ENCODE data around the gene SARM1.

Gene SARM1

GRCh38 chr17:28346746-28347246, 24.7 kb upstream of the SARM1 start:
- Histone ChIP-seq H3K4me1 (ENCODE audit: insufficient read depth, low read length) (peaks cover 19% of the 10 kb centered on the region; the same call in 1 of the 2 replicates), H3K9ac (ENCODE audit: low read depth, low read length) (no peak overlapping the region), H3K36me3 (ENCODE audit: insufficient read depth, low read length) (peaks cover 35% of the 10 kb centered on the region), H3K9me3 (ENCODE audit: control insufficient read depth, insufficient read depth, low read length) (no peaks in the 10 kb centered on the region)

- Histone ChIP-seq H3K9ac (ENCODE audit: low read depth, low read length) (no peak overlapping the region), H3K36me3 (ENCODE audit: insufficient read depth, low read length) (peaks cover 36% of the 10 kb centered on the region)
These were observed 24.1 kb upstream of the SARM1 start for GRCh38 chr17:28347261-28347891.

GRCh38 chr17:28348979-28349378, 22.5 kb upstream of the SARM1 start:
- H3K4me1 ChIP-seq (ENCODE audit: insufficient read depth, low read length): peaks cover 19% of the 10 kb centered on the region; the same call in 1 of the 2 replicates
- H3K36me3 ChIP-seq (ENCODE audit: insufficient read depth, low read length): peaks cover 44% of the 10 kb centered on the region
- no peak overlapping the region for H3K9ac ChIP-seq (ENCODE audit: low read depth, low read length)
- H3K9me3 ChIP-seq (ENCODE audit: control insufficient read depth, insufficient read depth, low read length): no peaks in the 10 kb centered on the region

More at GRCh38 chr17:28347261-28347891, 24.1 kb upstream of the SARM1 start:
- no peaks in the 10 kb centered on the region for H3K9me3 ChIP-seq (ENCODE audit: control insufficient read depth, insufficient read depth, low read length)
- peaks cover 19% of the 10 kb centered on the region; the same call in 1 of the 2 replicates for H3K4me1 ChIP-seq (ENCODE audit: insufficient read depth, low read length)

- Histone ChIP-seq H3K36me3 (ENCODE audit: insufficient read depth, low read length) (peaks cover 38% of the 10 kb centered on the region), H3K9ac (ENCODE audit: low read depth, low read length) (no peak overlapping the region), H3K4me1 (ENCODE audit: insufficient read depth, low read length) (peaks cover 19% of the 10 kb centered on the region; the same call in 1 of the 2 replicates), H3K9me3 (ENCODE audit: control insufficient read depth, insufficient read depth, low read length) (no peaks in the 10 kb centered on the region)
These were observed 21.2 kb upstream of the SARM1 start for GRCh38 chr17:28350271-28350670.

- Histone ChIP-seq H3K9me3 (ENCODE audit: control insufficient read depth, insufficient read depth, low read length) (no peaks in the 10 kb centered on the region), H3K9ac (ENCODE audit: low read depth, low read length) (peak within 1 kb of the TSS; percentile 98), H3K36me3 (ENCODE audit: insufficient read depth, low read length) (peaks cover 14% of the 10 kb centered on the region), H3K4me1 (ENCODE audit: insufficient read depth, low read length) (peaks cover 12% of the 10 kb centered on the region)
These were observed 14.2 kb upstream of the SARM1 start, which contains the start of gene POLDIP2 for GRCh38 chr17:28357061-28357900. Gene POLDIP2, minus strand, starts transcription at chr17:28357527. Its CDS starts 79 bp downstream, at chr17:28357448.

GRCh38 chr17:28357901-28358197, 13.6 kb upstream of the SARM1 start:
- peak overlapping the region; percentile 98 for H3K9ac ChIP-seq (ENCODE audit: low read depth, low read length)
- H3K9me3 ChIP-seq (ENCODE audit: control insufficient read depth, insufficient read depth, low read length): no peaks in the 10 kb centered on the region
- peaks cover 11% of the 10 kb centered on the region for H3K36me3 ChIP-seq (ENCODE audit: insufficient read depth, low read length)
- H3K4me1 ChIP-seq (ENCODE audit: insufficient read depth, low read length): peaks cover 12% of the 10 kb centered on the region

- H3K4me1 ChIP-seq (ENCODE audit: insufficient read depth, low read length): peaks cover 4% of the 10 kb centered on the region
- no peak overlapping the region for H3K9ac ChIP-seq (ENCODE audit: low read depth, low read length)
- peaks cover 5% of the 10 kb centered on the region; the same call in 1 of the 2 replicates for H3K36me3 ChIP-seq (ENCODE audit: insufficient read depth, low read length)
- H3K9me3 ChIP-seq (ENCODE audit: control insufficient read depth, insufficient read depth, low read length): no peaks in the 10 kb centered on the region
These were observed 8.3 kb upstream of the SARM1 start for GRCh38 chr17:28363186-28363585.

- Histone ChIP-seq H3K9ac (ENCODE audit: low read depth, low read length) (no peak overlapping the region), H3K4me1 (ENCODE audit: insufficient read depth, low read length) (no peaks in the 10 kb centered on the region), H3K9me3 (ENCODE audit: control insufficient read depth, insufficient read depth, low read length) (no peaks in the 10 kb centered on the region), H3K36me3 (ENCODE audit: insufficient read depth, low read length) (peaks cover 5% of the 10 kb centered on the region; the same call in 1 of the 2 replicates)
These were observed 7.5 kb upstream of the SARM1 start for GRCh38 chr17:28363776-28364650.

- Histone ChIP-seq H3K9me3 (ENCODE audit: control insufficient read depth, insufficient read depth, low read length) (no peaks in the 10 kb centered on the region), H3K4me1 (ENCODE audit: insufficient read depth, low read length) (peaks cover under 1% of the 10 kb centered on the region; the same call in 1 of the 2 replicates), H3K9ac (ENCODE audit: low read depth, low read length) (no peak within 1 kb of the TSS), H3K36me3 (ENCODE audit: insufficient read depth, low read length) (no peaks in the 10 kb centered on the region; the same call in 1 of the 2 replicates)
These were observed 6.7 kb upstream of the SARM1 start, which contains the start of gene SEBOX for GRCh38 chr17:28364665-28365363. Gene SEBOX, minus strand, starts transcription at chr17:28365199. Its CDS starts 48 bp downstream, at chr17:28365151.

- Histone ChIP-seq H3K36me3 (ENCODE audit: insufficient read depth, low read length) (no peaks in the 10 kb centered on the region; the same call in 1 of the 2 replicates), H3K4me1 (ENCODE audit: insufficient read depth, low read length) (peaks cover 7% of the 10 kb centered on the region), H3K9me3 (ENCODE audit: control insufficient read depth, insufficient read depth, low read length) (no peaks in the 10 kb centered on the region), H3K9ac (ENCODE audit: low read depth, low read length) (no peak overlapping the region)
These were observed 6.0 kb upstream of the SARM1 start for GRCh38 chr17:28365487-28365886.

- Histone ChIP-seq H3K36me3 (ENCODE audit: insufficient read depth, low read length) (no peaks in the 10 kb centered on the region; the same call in 1 of the 2 replicates), H3K9me3 (ENCODE audit: control insufficient read depth, insufficient read depth, low read length) (no peaks in the 10 kb centered on the region), H3K4me1 (ENCODE audit: insufficient read depth, low read length) (peaks cover 13% of the 10 kb centered on the region)
These were observed 4.9 kb upstream of the SARM1 start for GRCh38 chr17:28366605-28367004.

GRCh38 chr17:28367641-28368305, 3.7 kb upstream of the SARM1 start:
- H3K9me3 ChIP-seq (ENCODE audit: control insufficient read depth, insufficient read depth, low read length): no peaks in the 10 kb centered on the region
- H3K36me3 ChIP-seq (ENCODE audit: insufficient read depth, low read length): no peaks in the 10 kb centered on the region; the same call in 1 of the 2 replicates
- no peak overlapping the region for H3K9ac ChIP-seq (ENCODE audit: low read depth, low read length)
- peaks cover 13% of the 10 kb centered on the region for H3K4me1 ChIP-seq (ENCODE audit: insufficient read depth, low read length)

More at GRCh38 chr17:28366605-28367004, 4.9 kb upstream of the SARM1 start:
- H3K9ac ChIP-seq (ENCODE audit: low read depth, low read length): no peak overlapping the region

GRCh38 chr17:28368306-28368831, 3.1 kb upstream of the SARM1 start:
- H3K4me1 ChIP-seq (ENCODE audit: insufficient read depth, low read length): peaks cover 13% of the 10 kb centered on the region
- H3K9me3 ChIP-seq (ENCODE audit: control insufficient read depth, insufficient read depth, low read length): no peaks in the 10 kb centered on the region
- no peak overlapping the region for H3K9ac ChIP-seq (ENCODE audit: low read depth, low read length)
- no peaks in the 10 kb centered on the region for H3K36me3 ChIP-seq (ENCODE audit: insufficient read depth, low read length)

All from ES-I3 (cell line).